Eye (tissue), 1 donor: ENCODE measurements around the gene ZNF81.
"Not testable (repeated sequence)": the region's sequence is repeated elsewhere in the genome, so short reads cannot be mapped to it uniquely, and the experiment has no call there.

ENCODE experiments used
- DNase-seq: peaks from one replicate; pipeline ENCODE4 v3.0.0-alpha.2; 2015

ZNF81 gene

GRCh38 chrX:47836164-47837072 lies at the start of gene ZNF81:
Gene ZNF81, plus strand, starts transcription at chrX:47836902. Its CDS starts 9,366 bp downstream, at chrX:47846268.
- peak; percentile 98 for DNase-seq

GRCh38 chrX:47796433-47796906 lies 40.2 kb upstream of the ZNF81 start:
- DNase-seq: no peak

GRCh38 chrX:47797084-47797483 lies 39.6 kb upstream of the ZNF81 start:
- DNase-seq: no peak

GRCh38 chrX:47798861-47799260 lies 37.8 kb upstream of the ZNF81 start:
- DNase-seq: no peak

GRCh38 chrX:47802589-47802988 lies 34.1 kb upstream of the ZNF81 start:
- DNase-seq: no peak

GRCh38 chrX:47803103-47803502 lies 33.6 kb upstream of the ZNF81 start:
- DNase-seq: not testable (repeated sequence)

GRCh38 chrX:47804315-47804714 lies 32.4 kb upstream of the ZNF81 start:
- DNase-seq: no peak

- not testable (repeated sequence) for DNase-seq
Observed at GRCh38 chrX:47805844-47806243, 30.9 kb upstream of the ZNF81 start.

- DNase-seq: peak; percentile 4
Observed at GRCh38 chrX:47806415-47807271, 30.1 kb upstream of the ZNF81 start.

GRCh38 chrX:47807272-47807538 lies 29.5 kb upstream of the ZNF81 start:
- not testable (repeated sequence) for DNase-seq

- no peak for DNase-seq
Observed at GRCh38 chrX:47807548-47807947, 29.2 kb upstream of the ZNF81 start.

- DNase-seq: no peak
Observed at GRCh38 chrX:47808904-47809788, 27.6 kb upstream of the ZNF81 start.

GRCh38 chrX:47814851-47815250 lies 21.9 kb upstream of the ZNF81 start:
- DNase-seq: no peak

GRCh38 chrX:47815901-47816845 lies 20.5 kb upstream of the ZNF81 start:
- DNase-seq: no peak

- DNase-seq: no peak
Observed at GRCh38 chrX:47817421-47817820, 19.3 kb upstream of the ZNF81 start.

- DNase-seq: no peak
Observed at GRCh38 chrX:47817897-47818296, 18.8 kb upstream of the ZNF81 start.

- DNase-seq: no peak
Observed at GRCh38 chrX:47828984-47829383, 7.7 kb upstream of the ZNF81 start.

GRCh38 chrX:47831788-47832187 lies 4.9 kb upstream of the ZNF81 start:
- peak; percentile 61 for DNase-seq

- no peak for DNase-seq
Observed at GRCh38 chrX:47838361-47838760, 1.7 kb downstream of the ZNF81 start.

- no peak for DNase-seq
Observed at GRCh38 chrX:47840111-47840510, 3.4 kb downstream of the ZNF81 start.

- no peak for DNase-seq
Observed at GRCh38 chrX:47843363-47843762, 6.7 kb downstream of the ZNF81 start.

GRCh38 chrX:47844117-47844516 lies 7.4 kb downstream of the ZNF81 start:
- DNase-seq: no peak
